ENCODE measurements around the gene ZMYND15. TPM values are rescaled to one million over a fixed set of nuclear protein-coding genes. Genes with fewer than 3 reads are reported as not detected.
A peak's percentile ranks its signal among the peaks of the same experiment; 100 is the strongest.

The ZMYND15 gene
- total and polyA plus RNA-seq, 2 of the 13 experiments (the other 11 are each of a cell fraction or from before 2014, with no cell fraction given) = 0.24 to 2.7 TPM

GRCh38 chr17:4703330-4703691, 36.3 kb upstream of the ZMYND15 start:
- peaks cover 53% of the 10 kb centered on the region for H3K79me2 ChIP-seq (ENCODE audit: insufficient read depth, low read length)
- in situ Hi-C loops (cut with HindIII; ENCODE audit: extremely low pct_ligation_motif_present, low pct_unique_long_range_greater_than_20kb) = no loop called here

More at GRCh38 chr17:4703330-4703691, 36.3 kb upstream of the ZMYND15 start:
- Histone ChIP-seq H3K9me3 (ENCODE audit: low read length) (no peaks in the 10 kb centered on the region), H3K4me3 (replicated peaks in 1 of 3; ENCODE audit: insufficient read depth in 1 of 3, low read depth in 2 of 3, low read length in 3 of 3) (peak overlapping the region; percentile 95 to 99 (median 95)), H3K9ac (ENCODE audit: insufficient read depth, low read depth, low read length) (peak overlapping the region; percentile 95), H3K4me2 (ENCODE audit: low read depth, low read length) (peak overlapping the region; percentile 86), H2AFZ (ENCODE audit: low read length) (no peak overlapping the region), H3K27me3 (ENCODE audit: control insufficient read depth in 1 of 2, insufficient read depth in 2 of 2, low read length in 2 of 2) (no peaks in the 10 kb centered on the region; a peak in 1 of 5 replicates), H3K27ac (ENCODE audit: extremely low read length, insufficient read depth, low read length) (peak overlapping the region; percentile 79), H4K20me1 (ENCODE audit: insufficient read depth, low read length) (no peaks in the 10 kb centered on the region), H3K4me1 (ENCODE audit: insufficient read depth, low read length) (peaks cover 52% of the 10 kb centered on the region), H3K36me3 (replicated peaks in 1 of 2; ENCODE audit: control insufficient read depth in 1 of 2, insufficient read depth in 2 of 2, low read length in 2 of 2) (no peaks in the 10 kb centered on the region)
- 2% methylated on average over 15 of the region's 15 CpGs for WGBS (ENCODE audit: low lambda C conversion rate)
- ChIA-PET POLR2A (interaction anchor here (0.6 to 2.3 kb wide), 8 partner anchors 18 to 104 kb away, joined by 5 to 17 read pairs (median 6); partner anchors contain the start of genes GLTPD2, PLD2, PSMB6 and TM4SF5), CTCF (ENCODE audit: low intra/inter-chr PET ratio, low total read pairs) (no interaction called here)
- no peak for TF ChIP-seq NFAT5 (CRISPR knock-in tag; IDR thresholded peaks at IDR 0.05)
- no peak for TF ChIP-seq ZNF343 (CRISPR knock-in tag; IDR thresholded peaks at IDR 0.05)
- TF ChIP-seq ZNF414 (CRISPR knock-in tag; IDR thresholded peaks at IDR 0.05) = 0 out of 2 replicates have a peak, but pooled peaks have one; percentile 18
- TF ChIP-seq ZNF749 (CRISPR knock-in tag; IDR thresholded peaks at IDR 0.05; ENCODE audit: borderline replicate concordance) = 0 out of 2 replicates have a peak, but pooled peaks have one; percentile 13
- no peak for TF ChIP-seq EED (CRISPR knock-in tag; IDR thresholded peaks at IDR 0.05)
- TF ChIP-seq ZNF773 (CRISPR knock-in tag; IDR thresholded peaks at IDR 0.05; ENCODE audit: borderline replicate concordance) = no peak
- peak; percentile 62 for TF ChIP-seq ZNF18 (CRISPR knock-in tag; IDR thresholded peaks at IDR 0.05; ENCODE audit: insufficient replicate concordance)
- ATAC-seq (no peak), DNase-seq (ENCODE audit: low spot score) (no peak), FAIRE-seq (no peak)
- intact Hi-C loops (cut with micrococcal nuclease; ENCODE audit: unreplicated experiment) = no loop called here
- BruUV-seq (replicated peaks) = no TSS peak
